ENCODE measurements around the gene VSTM5. TPM values are rescaled to one million over a fixed set of nuclear protein-coding genes. Genes with fewer than 3 reads are reported as not detected.
A peak's percentile ranks its signal among the peaks of the same experiment; 100 is the strongest.

VSTM5 gene
- total and polyA plus RNA-seq, 2 of the 8 experiments (the other 6 are each of a cell fraction or from before 2014, with no cell fraction given), result 0.22 to 0.70 TPM

DNA sequence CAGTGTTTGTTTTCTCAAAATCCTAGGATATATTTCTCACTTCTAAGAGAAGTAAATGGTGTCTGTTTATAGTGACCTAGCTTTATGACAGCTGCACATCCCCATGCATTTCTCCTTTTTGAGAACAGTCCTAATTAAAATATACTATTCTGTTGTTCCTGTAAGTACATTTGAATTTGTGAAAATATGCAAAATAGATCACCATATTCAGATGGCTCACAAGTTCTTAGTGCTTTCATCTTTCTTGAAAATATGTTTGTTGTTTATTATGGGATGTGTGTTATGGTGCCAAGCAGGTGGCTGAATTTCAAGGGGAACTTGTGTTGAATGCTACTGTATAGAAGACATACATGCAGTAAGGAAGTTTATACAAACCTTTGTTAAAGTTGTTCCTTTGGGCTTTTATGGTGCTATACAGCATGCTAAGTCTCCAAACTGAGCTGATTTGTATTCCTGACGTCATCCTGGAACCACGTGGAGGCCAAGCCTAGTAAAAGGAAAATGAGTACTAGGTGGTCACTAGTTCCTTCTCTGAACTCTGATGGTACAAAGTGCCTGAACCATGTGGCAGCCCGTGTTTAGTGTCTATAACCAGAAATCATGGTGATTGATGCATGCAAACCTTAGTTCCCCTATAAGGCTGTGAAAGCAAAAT lies 7.8 kb upstream of the VSTM5 start:
- CTCF ChIA-PET (ENCODE audit: partially characterized antibody), result interaction anchor here (1.2 to 2.5 kb wide), 3 partner anchors 10 to 37 kb away, joined by 3 to 7 read pairs (median 5); no protein-coding TSS in a partner anchor
- H2AK5ac ChIP-seq (ENCODE audit: low read depth, low read length), result no peak overlapping the region
- H2BK120ac ChIP-seq (replicated peaks; ENCODE audit: low read depth, low read length), result no peak overlapping the region
- no peaks in the 10 kb centered on the region for H3K27me3 ChIP-seq (replicated peaks in 1 of 4; ENCODE audit: control insufficient read depth in 3 of 4, extremely low read depth in 1 of 4, insufficient read depth in 3 of 4, low read length in 3 of 4)
- 66% methylated on average over 3 of the region's 3 CpGs; no CpG with 5 or more reads in 1 of the 2 experiments for WGBS, 2 experiments (ENCODE audit: extremely low coverage in 1 of 2, insufficient coverage in 1 of 2, insufficient read length in 1 of 2, insufficient replicate concordance in 2 of 2, low coverage in 1 of 2, low lambda C conversion rate in 2 of 2, missing lambda C conversion rate in 1 of 2)
- no peaks in the 10 kb centered on the region for H3K79me2 ChIP-seq (ENCODE audit: control insufficient read depth in 1 of 2, insufficient read depth in 2 of 2, low read length in 2 of 2)
- no peak overlapping the region for H3K56ac ChIP-seq (replicated peaks; ENCODE audit: insufficient read length, low read depth, low read length)
- H4K91ac ChIP-seq (replicated peaks; ENCODE audit: insufficient read length, low read length), result no peak overlapping the region
- no peak overlapping the region for H2AFZ ChIP-seq (ENCODE audit: low read length)
- no peak overlapping the region for H3K4ac ChIP-seq (replicated peaks; ENCODE audit: insufficient read length, low read depth, low read length)
- POLR2A ChIA-PET (ENCODE audit: partially characterized antibody), result no interaction called here
- no peak overlapping the region for H3K23ac ChIP-seq (ENCODE audit: insufficient read length)
- no peak overlapping the region for H3K4me3 ChIP-seq (ENCODE audit: extremely low read depth in 1 of 4, insufficient read depth in 2 of 4, low read depth in 3 of 4, low read length in 4 of 4)
- no peaks in the 10 kb centered on the region for H3K9me3 ChIP-seq (ENCODE audit: insufficient read depth in 2 of 2, low read depth in 1 of 2, low read length in 1 of 2)
- no peak overlapping the region for H3K18ac ChIP-seq (ENCODE audit: extremely low read depth, low read length)
- no peaks in the 10 kb centered on the region for H3K79me1 ChIP-seq (ENCODE audit: low read depth, low read length)
- H3K4me1 ChIP-seq (replicated peaks in 1 of 4; ENCODE audit: control insufficient read depth in 3 of 4, insufficient read depth in 4 of 4, low read length in 3 of 4), result peaks cover 0 to 6% (median 3%) of the 10 kb centered on the region in 4 experiments; a peak in 2 of 7 replicates
- no peak overlapping the region for H2BK5ac ChIP-seq (ENCODE audit: low read depth, low read length)
- DNase-seq (ENCODE audit: low read depth in 1 of 2, low spot score in 2 of 2) (no peak), FAIRE-seq (no peak)
- H4K5ac ChIP-seq (ENCODE audit: insufficient read length, low read depth, low read length), result no peak overlapping the region
- no peak overlapping the region for H2BK12ac ChIP-seq (ENCODE audit: low read depth, low read length)
- no peaks in the 10 kb centered on the region for H4K20me1 ChIP-seq (replicated peaks in 1 of 2; ENCODE audit: control insufficient read depth in 1 of 2, insufficient read depth in 2 of 2, low read length in 2 of 2)
- H4K8ac ChIP-seq (ENCODE audit: extremely low read depth, insufficient read depth, low read length), result no peak overlapping the region
- H3K4me2 ChIP-seq (ENCODE audit: insufficient read depth in 1 of 2, low read depth in 2 of 2, low read length in 2 of 2), result no peak overlapping the region
- peak overlapping the region in 1 of 4 experiments; percentile 34; a peak in 1 of 7 replicates for H3K9ac ChIP-seq (replicated peaks in 1 of 4; ENCODE audit: extremely low read depth in 1 of 4, low read depth in 3 of 4, low read length in 3 of 4)
- H2BK20ac ChIP-seq (ENCODE audit: low read length), result no peak overlapping the region
- H3K36me3 ChIP-seq (ENCODE audit: control insufficient read depth in 2 of 4, insufficient read depth in 4 of 4, low read length in 3 of 4), result no peaks in the 10 kb centered on the region
- H3K14ac ChIP-seq (ENCODE audit: insufficient read length), result no peak overlapping the region
- H3K23me2 ChIP-seq (ENCODE audit: low read depth, low read length), result no peaks in the 10 kb centered on the region
- H2BK15ac ChIP-seq (ENCODE audit: low read length), result no peak overlapping the region
- H3K27ac ChIP-seq (ENCODE audit: low read depth, low read length), result no peak overlapping the region
- TF ChIP-seq EP300 (IDR thresholded peaks at IDR 0.05; ENCODE audit: borderline replicate concordance in 1 of 2, low read depth in 2 of 2, low read length in 2 of 2), result no peak
- TF ChIP-seq TAF7 (optimal IDR thresholded peaks at IDR 0.05; ENCODE audit: borderline replicate concordance, low read depth, low read length), result no peak
